Activated T-helper 9 cell treated with anti-CD3 and anti-CD28 coated beads, Interleukin-2, amount 50 U/mL, for 16 hours (primary cell): ENCODE results near the gene NRXN3.

Experiments
- DNase-seq: peaks from one replicate; pipeline ENCODE4 v3.0.0-alpha.2; 2020; ENCODE audit warnings: low read depth

The NRXN3 gene

DNA sequence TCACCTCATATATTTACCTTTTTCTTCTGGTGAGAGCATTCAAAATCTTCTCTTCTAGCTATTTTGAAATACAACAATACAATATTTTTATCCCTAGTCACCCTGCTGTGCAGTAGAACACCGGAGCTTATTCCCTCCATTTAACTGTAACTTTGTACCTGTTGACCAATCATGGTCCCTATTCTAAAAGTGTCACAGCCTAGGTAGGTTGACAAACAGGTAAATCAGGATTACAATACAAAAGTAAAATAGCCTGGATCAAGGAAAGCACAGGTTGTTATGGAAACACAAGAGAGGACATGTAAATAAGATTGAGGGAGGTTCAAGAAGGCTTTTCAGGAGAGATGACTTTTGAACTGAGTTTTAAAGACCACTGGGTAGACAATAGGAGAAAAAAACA, 1370.2 kb downstream of the NRXN3 start:
- no peak for DNase-seq

DNA sequence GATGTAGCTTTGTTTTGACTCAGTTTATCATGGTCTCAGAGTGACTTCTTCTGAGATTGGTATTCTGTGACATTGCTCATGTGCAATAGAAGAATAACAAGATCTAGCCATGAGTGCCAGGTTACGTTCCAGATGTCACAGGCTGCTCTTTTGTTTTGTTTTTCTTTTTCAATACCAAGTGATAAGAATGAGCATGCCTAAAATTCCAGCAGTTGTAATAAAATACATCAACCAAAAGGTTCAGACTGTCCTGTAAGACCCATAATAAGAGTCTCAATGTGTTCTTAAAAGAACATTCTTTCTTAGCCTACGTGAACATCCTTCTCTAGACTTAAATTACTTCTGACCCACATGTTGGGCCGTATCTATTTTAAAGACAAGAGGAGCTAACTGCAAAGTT, 1371.9 kb downstream of the NRXN3 start:
- DNase-seq = no peak

GRCh38 chr14:79543348-79543747, 1373.2 kb downstream of the NRXN3 start:
- no peak for DNase-seq

GRCh38 chr14:79543967-79544697, 1374.0 kb downstream of the NRXN3 start:
- no peak for DNase-seq

- no peak for DNase-seq
Measured at GRCh38 chr14:79544698-79545070, 1374.5 kb downstream of the NRXN3 start.

DNA sequence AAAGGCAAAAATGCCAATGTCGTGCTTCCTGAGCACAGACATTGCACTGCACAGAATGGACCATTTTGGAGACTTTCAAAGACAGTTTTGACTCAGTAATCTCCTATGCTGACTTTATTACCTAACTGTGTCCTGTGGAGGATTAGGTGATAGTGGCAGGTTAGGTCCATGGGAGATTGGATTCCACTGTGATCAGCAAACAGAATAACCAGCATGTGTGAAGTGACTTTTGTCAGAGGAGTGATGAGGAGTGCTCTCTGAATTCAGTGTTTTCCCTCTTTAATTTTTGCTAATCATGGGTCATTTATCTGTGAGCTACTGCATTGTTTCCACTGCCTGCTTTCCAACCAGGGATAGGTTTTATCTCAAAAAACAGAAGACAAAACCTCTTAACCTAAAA, 1378.7 kb downstream of the NRXN3 start:
- DNase-seq = no peak

- no peak for DNase-seq
Measured at GRCh38 chr14:79549515-79549914, 1379.3 kb downstream of the NRXN3 start.

GRCh38 chr14:79551523-79551922, 1381.3 kb downstream of the NRXN3 start:
- DNase-seq = no peak

DNA sequence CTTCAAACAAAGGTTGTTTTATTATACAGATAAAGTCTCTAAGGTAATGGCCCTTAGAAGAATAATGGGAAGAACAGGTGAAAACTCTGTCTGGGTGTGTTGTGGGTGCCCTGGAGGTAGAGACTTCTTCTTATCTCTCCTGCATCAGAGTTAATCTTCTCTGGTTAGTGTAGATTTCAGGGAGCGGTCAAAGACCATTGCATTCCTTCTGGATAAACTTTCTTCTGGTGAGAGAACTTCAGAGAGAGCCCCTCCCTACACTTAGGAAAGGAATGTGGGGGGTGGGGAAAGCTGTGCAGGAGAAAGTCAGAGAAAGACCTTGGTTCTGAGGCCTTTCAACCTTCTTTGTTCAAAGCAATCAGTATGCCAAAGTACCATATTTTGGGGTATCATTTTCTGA, 1382.6 kb downstream of the NRXN3 start:
- DNase-seq = no peak

- DNase-seq = no peak
Measured at GRCh38 chr14:79554816-79555215, 1384.6 kb downstream of the NRXN3 start.

GRCh38 chr14:79555429-79555828, 1385.3 kb downstream of the NRXN3 start:
- no peak for DNase-seq

DNA sequence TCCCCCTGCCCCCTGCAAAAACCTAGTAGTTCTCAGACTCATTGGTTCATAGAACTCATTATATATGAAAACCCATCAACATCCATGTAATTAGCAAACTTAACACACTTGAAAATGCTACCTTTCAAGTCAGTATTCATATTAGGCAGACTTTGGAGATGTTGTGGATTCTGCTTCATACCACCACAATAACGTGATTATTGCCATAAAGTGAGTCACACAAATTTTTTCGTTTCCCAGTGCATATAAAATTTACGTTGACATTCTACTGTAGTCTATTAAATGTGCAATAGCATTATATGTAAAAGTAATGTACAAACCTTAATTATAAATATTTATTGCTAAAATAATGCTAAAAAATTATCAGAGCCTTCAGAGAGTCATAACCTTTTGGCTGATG, 1387.1 kb downstream of the NRXN3 start:
- DNase-seq = no peak

DNA sequence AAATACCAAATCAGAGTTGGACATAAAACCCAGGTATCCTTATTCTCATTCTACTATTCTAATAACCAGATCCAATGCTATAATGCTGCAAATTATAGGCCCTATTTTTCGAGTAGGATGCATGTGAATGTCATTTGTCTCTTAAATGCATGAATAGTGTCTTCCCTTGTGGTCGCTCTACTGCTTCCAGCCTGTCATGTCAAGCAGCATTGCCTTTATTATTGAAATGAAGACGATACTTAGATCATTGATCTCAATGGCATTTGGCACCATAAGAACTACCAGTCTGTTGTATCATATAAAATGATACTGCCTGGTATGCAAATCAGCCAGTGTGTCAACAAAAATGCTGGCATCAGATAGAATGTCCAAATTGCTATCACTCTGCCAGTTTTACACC, 1392.0 kb downstream of the NRXN3 start:
- no peak for DNase-seq

- no peak for DNase-seq
Measured at GRCh38 chr14:79564371-79564770, 1394.2 kb downstream of the NRXN3 start.

DNA sequence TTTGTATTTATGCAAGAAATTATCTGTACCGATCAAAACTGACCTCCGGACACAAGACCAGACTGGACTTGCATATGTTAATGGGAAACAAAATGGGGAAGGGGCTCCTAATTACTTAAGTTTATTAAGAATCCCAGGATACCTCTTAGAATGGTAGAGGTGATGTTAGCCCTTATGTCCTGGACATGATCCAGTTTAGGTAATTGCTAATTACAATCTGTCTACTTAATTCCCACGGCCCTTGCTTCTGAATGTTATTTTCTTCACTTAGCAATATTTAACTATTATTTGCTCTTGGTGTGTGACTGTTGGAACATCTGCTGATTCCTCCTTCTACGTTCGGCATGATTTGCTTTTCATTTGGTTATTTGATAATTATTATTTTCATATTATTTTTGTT, 1397.1 kb downstream of the NRXN3 start:
- no peak for DNase-seq

GRCh38 chr14:79568594-79568993, 1398.4 kb downstream of the NRXN3 start:
- DNase-seq = no peak

DNA sequence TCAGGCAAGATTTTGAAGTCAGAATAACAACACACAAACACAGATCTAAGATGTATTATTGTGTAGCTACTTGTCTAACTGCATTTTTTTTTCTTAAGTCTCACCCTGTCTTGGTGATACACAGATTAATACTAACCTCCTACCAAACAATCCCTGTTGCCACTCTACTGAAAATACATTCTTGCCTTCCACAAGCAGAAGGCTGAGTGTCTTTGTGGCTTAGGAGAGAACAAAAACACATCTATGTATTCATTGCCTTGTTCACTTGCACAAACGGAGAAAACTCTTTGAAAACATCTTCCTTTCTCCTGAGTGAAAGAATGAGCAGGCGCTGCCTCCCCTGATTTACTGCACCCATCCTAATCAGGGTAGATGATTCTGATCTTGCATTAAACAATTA, 1398.9 kb downstream of the NRXN3 start:
- no peak for DNase-seq

DNA sequence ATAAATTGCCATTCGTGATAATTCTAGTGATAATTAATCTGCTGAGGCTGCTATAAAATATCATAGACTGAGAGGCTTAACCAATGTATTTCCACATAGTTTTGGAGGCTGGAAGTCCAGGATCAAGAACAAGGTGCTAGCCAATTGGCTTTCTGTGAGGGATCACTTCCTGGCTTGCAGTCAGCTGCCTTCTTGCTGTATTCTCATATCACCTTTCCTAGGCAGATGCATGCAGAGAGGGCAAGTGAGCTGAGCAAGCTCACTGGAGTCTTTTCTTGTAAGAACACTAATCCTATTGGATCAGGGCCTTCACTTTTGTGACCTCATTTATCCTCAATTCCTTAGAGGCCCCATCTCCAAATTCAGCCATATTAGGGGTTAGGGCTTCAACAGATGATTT, 1400.5 kb downstream of the NRXN3 start:
- no peak for DNase-seq

GRCh38 chr14:79571366-79571765, 1401.2 kb downstream of the NRXN3 start:
- no peak for DNase-seq

GRCh38 chr14:79573486-79573885, 1403.3 kb downstream of the NRXN3 start:
- DNase-seq = no peak

DNA sequence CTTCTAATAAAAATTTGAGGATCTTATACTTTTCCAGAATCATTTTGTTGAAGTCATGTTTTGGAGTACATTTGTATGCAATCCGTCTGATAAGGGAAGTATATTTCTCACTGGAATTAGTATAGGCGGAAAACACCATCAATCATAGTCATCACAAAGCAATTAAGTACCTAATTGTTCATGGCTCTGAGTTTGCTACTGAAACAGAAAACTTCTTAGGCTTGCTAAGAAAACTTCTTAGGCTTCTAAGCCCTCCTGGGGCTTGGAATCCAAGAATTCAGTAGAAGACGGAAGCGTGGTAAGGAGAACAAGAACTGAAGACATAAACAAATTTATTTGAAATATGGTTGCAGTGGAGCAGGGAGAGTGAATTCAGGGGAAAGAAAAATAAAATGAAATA, 1404.9 kb downstream of the NRXN3 start:
- no peak for DNase-seq

- no peak for DNase-seq
Measured at GRCh38 chr14:79576424-79576823, 1406.3 kb downstream of the NRXN3 start.

GRCh38 chr14:79578470-79578869, 1408.3 kb downstream of the NRXN3 start:
- DNase-seq = no peak

DNA sequence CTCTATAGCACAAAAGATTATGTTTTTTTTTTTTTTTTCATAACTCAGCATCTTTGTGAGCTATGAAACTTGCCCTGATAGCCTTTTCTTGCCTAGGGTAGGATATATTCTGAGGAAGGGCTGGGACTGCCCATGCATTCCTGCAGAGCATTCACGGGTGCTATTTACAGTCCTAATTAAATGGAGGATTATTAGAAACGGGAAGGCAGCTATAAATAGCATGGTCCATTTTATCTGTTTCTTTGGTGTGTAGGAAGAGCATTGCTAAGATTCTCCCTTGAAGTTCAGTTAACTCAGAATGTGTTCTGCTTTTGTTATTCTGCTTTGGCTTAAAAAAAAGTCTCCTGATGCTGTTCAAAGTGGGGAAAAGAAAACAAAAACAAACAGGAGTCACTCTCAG, 1410.2 kb downstream of the NRXN3 start:
- no peak for DNase-seq

- DNase-seq = no peak
Measured at GRCh38 chr14:79580906-79581305, 1410.7 kb downstream of the NRXN3 start.
